RWPE2 (cell line): ENCODE results near the gene REP15.

Experiments used
- ATAC-seq: fragments of 200-7000 bp; cut with Tn5 transposase; 3 replicates; pipeline ENCODE4 v1.9.1; 2021; ENCODE audit warnings: low read depth
- DNase-seq: peaks from one replicate; pipeline ENCODE4 v3.0.0-alpha.2; 2020; ENCODE audit warnings: low spot score
- H3K27ac ChIP-seq: fragments of 450-650 bp; 2 replicates; pipeline ENCODE4 v1.5.1; 2017; ENCODE audit warnings: mild to moderate bottlenecking; ENCODE audit not compliant: poor library complexity, severe bottlenecking
- H3K27me3 ChIP-seq: fragments of 250-450 bp; sonication (Bioruptor Pico); 2 replicates; pipeline ENCODE4 v1.5.1; 2021; ENCODE audit warnings: mild to moderate bottlenecking, moderate library complexity; ENCODE audit not compliant: insufficient read depth, poor library complexity, severe bottlenecking
- H3K36me3 ChIP-seq: fragments of 250-450 bp; sonication (Bioruptor Pico); 2 replicates; pipeline ENCODE4 v1.5.1; 2020; ENCODE audit warnings: low read depth, mild to moderate bottlenecking, moderate library complexity
- H3K4me1 ChIP-seq: fragments of 250-450 bp; sonication (Bioruptor Pico); 2 replicates; pipeline ENCODE4 v1.5.1; 2021; ENCODE audit warnings: mild to moderate bottlenecking, moderate library complexity; ENCODE audit not compliant: insufficient read depth, poor library complexity, severe bottlenecking
- H3K4me3 ChIP-seq: fragments of 250-450 bp; sonication (Bioruptor Pico); 2 replicates; pipeline ENCODE4 v1.5.1; 2021; ENCODE audit warnings: mild to moderate bottlenecking, moderate library complexity; ENCODE audit not compliant: severe bottlenecking
- H3K9me3 ChIP-seq: fragments of 250-450 bp; sonication (Bioruptor Pico); 2 replicates; pipeline ENCODE4 v1.5.1; 2021; ENCODE audit warnings: mild to moderate bottlenecking, moderate library complexity; ENCODE audit not compliant: severe bottlenecking
- CTCF ChIP-seq: fragments of 450-650 bp; IDR thresholded peaks from one replicate; pipeline ENCODE4 v1.5.1; 2017; ENCODE audit warnings: mild to moderate bottlenecking, moderate library complexity; ENCODE audit not compliant: poor library complexity, severe bottlenecking

REP15 gene

GRCh38 chr12:27657296-27657695, 39.0 kb upstream of the REP15 start:
- TF ChIP-seq CTCF, result no peak
- ATAC-seq (no peak), DNase-seq (no peak)
- H3K27ac ChIP-seq, result no peak overlapping the region
- 0 out of 2 replicates have a peak, but pooled peaks cover 7% of the 10 kb centered on the region for H3K36me3 ChIP-seq
- no peaks in the 10 kb centered on the region for H3K4me1 ChIP-seq
- no peaks in the 10 kb centered on the region for H3K9me3 ChIP-seq
- no peaks in the 10 kb centered on the region for H3K27me3 ChIP-seq
- H3K4me3 ChIP-seq, result no peak overlapping the region

- ATAC-seq (no peak), DNase-seq (no peak)
- Histone ChIP-seq H3K4me3 (no peak overlapping the region), H3K9me3 (no peaks in the 10 kb centered on the region), H3K27ac (no peak overlapping the region), H3K4me1 (no peaks in the 10 kb centered on the region), H3K27me3 (no peaks in the 10 kb centered on the region), H3K36me3 (peaks cover 2% of the 10 kb centered on the region; the same call in 1 of the 2 replicates)
- TF ChIP-seq CTCF, result no peak
These were observed 30.5 kb upstream of the REP15 start for GRCh38 chr12:27665704-27666103.

- Histone ChIP-seq H3K4me3 (no peak overlapping the region), H3K9me3 (no peaks in the 10 kb centered on the region), H3K4me1 (no peaks in the 10 kb centered on the region), H3K36me3 (peaks cover 6% of the 10 kb centered on the region; the same call in 1 of the 2 replicates), H3K27me3 (no peaks in the 10 kb centered on the region), H3K27ac (no peak overlapping the region)
- TF ChIP-seq CTCF, result no peak
- no peak for DNase-seq
- no peak for ATAC-seq
These were observed 29.7 kb upstream of the REP15 start for GRCh38 chr12:27666510-27666909.

- H3K9me3 ChIP-seq, result no peaks in the 10 kb centered on the region
- no peaks in the 10 kb centered on the region for H3K27me3 ChIP-seq
- H3K27ac ChIP-seq, result no peak overlapping the region
- no peaks in the 10 kb centered on the region for H3K4me1 ChIP-seq
- TF ChIP-seq CTCF, result no peak
- H3K36me3 ChIP-seq, result peaks cover 7% of the 10 kb centered on the region; the same call in 1 of the 2 replicates
- H3K4me3 ChIP-seq, result no peak overlapping the region
- DNase-seq (no peak), ATAC-seq (no peak)
These were observed 28.7 kb upstream of the REP15 start for GRCh38 chr12:27667540-27667939.

- no peak for DNase-seq
- no peak for ATAC-seq
These were observed 24.2 kb upstream of the REP15 start for GRCh38 chr12:27672051-27672450.

More at GRCh38 chr12:27672051-27672450, 24.2 kb upstream of the REP15 start:
- Histone ChIP-seq H3K9me3 (no peaks in the 10 kb centered on the region), H3K4me1 (no peaks in the 10 kb centered on the region), H3K27ac (no peak overlapping the region), H3K4me3 (no peak overlapping the region), H3K36me3 (peaks cover 7% of the 10 kb centered on the region), H3K27me3 (no peaks in the 10 kb centered on the region)
- TF ChIP-seq CTCF, result no peak
